GM21717 (cell line): ENCODE measurements around the gene CIB1.
"Not testable (repeated sequence)": the region's sequence is repeated elsewhere in the genome, so short reads cannot be mapped to it uniquely, and the experiment has no call there.

Experiments used
- ATAC-seq: cut with Tn5 transposase; IDR thresholded peaks from one replicate; pipeline ENCODE4 v1.9.1; 2021; ENCODE audit warnings: mild to moderate bottlenecking, moderate library complexity; ENCODE audit not compliant: unreplicated experiment

Gene CIB1

DNA sequence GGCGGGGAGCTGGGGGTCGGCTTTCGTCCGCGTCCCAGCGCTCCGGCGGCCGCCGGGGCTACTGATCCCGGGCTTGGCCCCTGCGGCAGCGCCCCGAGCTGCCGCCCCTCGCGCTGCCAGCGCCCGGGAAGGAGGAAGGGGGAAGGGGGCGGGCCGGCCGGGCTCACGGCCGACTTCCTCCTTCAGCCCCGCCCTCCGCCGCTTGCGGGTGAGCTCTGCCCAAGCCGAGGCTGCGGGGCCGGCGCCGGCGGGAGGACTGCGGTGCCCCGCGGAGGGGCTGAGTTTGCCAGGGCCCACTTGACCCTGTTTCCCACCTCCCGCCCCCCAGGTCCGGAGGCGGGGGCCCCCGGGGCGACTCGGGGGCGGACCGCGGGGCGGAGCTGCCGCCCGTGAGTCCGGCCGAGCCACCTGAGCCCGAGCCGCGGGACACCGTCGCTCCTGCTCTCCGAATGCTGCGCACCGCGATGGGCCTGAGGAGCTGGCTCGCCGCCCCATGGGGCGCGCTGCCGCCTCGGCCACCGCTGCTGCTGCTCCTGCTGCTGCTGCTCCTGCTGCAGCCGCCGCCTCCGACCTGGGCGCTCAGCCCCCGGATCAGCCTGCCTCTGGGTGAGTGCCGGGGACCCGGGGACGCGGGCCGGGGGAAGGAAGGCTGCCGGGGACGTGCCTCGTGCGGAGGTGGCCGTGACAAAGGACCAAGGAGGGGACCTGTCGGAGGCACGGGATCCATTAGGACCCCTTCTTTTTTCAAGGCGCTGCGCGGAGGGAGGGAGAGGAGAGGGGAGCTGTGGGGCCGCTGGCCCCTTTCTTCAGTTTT, 32.4 kb downstream of the CIB1 start, which contains the start of gene SEMA4B:
SEMA4B (plus strand) TSS at position 201 of the 814 bp plus-strand sequence; CDS start at position 450, 249 bp downstream.
- ATAC-seq: peak; percentile 86

DNA sequence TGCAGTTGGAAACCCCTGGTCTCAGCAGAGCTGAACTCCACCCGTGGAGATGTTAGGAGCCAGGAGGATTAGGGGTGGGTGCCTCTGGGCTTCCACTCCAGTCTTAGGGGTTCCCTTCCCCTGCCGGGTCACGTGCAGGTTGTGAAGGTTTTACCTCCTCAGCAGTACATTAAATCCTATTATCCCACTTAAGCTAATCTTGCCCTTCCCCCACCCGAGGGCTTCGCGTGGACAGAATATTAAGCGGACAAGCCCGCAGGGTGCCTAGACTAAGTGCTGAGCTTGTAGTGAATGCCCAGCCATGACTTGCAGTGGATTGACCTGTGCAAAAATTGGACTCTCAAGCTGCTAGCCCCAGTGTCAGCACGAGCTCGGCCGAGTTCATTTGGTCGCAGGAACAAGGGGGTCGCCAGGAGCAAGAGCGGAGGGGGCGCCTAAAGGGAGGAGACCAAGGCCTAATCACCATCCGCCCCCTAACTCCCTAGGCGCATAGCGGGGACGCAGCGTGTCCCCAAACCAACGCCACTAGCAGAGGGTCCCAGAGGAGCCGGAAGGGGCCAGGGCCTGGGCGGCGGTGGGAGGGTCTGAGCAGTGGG, 33.1 kb downstream of the CIB1 start:
- no peak for ATAC-seq

DNA sequence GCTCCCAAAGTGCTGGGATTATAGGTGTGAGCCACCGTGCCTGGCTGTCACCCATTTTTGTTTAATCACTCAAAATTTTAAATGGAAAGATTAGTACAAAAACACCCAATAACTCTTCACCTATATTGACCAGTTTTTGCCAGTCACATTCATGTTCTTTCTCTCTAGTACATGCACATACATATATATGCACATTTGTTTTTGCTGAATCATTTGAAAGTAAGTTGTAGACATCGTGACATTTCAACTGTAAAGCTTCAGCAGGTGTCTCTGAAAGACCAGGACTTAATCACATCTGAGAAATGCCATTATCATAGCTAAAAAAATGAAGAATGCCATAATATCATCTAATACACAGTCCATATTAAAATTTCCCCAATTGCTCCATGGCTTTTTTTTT, 39.1 kb downstream of the CIB1 start:
- no peak for ATAC-seq

DNA sequence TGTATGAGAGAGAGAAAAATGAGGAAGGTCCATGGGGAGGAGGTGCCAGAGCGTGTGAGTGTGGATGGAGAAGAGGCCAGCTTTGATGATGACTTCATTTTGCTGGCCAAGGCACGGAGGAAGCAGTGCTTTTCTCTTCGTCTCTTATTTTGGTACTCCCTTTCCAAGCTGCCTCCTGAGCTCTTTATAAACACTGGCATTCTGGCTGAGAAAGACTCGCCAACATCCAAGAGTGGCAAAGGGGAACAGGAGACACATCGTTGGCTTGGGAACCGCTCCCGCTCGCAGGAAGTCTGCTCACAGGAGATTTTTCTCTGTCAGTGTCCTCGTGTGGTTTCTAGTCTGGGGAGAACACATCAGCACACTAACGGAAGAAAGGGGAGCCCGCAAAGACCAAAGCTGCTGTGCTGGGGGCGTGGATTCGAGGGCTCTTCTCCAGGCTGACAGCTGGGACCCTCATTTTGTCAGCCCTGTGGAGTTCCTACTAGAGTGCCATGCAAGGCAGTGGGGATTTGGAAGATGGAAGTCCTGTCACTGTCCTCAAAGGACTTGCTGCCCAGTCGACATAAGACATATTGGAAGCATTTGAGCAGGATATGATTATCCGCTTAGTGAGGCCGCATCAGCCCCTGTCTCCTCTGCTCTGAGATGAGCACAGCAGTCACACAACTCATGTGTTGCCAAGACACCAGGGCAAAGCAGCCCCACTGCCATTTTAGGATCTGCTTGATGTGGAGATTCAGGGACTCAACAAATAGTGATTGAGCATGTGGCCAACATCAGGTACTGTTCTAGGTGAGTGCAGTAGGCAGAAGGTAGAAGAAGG, 40.6 kb downstream of the CIB1 start:
- ATAC-seq: no peak

DNA sequence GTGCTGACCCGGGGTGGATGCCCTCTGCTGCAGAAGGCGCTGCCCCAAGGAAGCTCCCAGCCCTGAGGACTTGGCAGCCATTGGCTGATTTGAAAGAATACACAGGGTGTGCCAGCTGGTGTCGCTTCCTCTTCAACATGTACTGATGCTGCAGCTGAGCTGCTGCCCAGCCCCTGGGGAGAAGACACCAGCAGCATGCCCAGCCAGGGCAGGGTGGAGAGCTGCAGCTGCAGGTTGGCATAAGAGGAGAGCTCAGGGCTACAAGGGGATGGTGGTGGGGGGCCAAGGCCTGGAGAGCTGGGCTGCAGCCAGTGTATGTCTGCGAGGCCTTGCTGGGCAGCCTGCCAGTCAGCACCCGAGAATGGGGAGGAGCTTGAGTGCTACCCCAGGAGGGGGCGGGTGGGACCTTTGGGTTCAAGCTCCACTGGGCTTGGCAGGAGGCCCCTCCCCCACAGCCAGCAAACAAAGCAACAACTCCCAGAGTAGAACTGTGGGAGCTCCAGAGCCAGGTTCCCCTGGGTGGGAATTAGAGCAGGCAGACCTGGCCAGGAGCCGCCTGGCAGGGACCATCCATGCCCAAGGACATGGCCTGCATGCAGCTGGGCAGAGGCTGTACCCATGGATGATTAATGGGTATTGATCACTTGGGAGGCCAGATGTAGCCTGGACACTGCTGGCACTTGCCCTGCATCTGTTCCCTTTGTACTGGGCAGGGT, 41.8 kb downstream of the CIB1 start:
- peak; percentile 69 for ATAC-seq

DNA sequence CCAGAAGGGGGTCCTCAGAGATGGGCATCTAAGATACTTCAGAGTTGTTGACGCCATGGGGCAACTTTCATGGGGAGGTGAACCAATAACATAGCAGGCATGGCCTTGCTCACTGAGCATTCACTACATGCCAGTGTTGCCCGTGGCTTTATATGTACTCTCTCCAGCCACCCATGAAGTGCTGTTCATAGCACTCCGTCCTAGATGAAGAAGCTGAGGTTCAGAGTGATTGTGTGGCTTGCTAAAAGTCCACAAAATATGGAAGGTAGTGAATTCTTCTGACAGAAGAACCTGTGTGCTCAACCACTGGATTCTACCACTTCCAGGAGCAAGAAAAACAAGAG, 42.4 kb downstream of the CIB1 start:
- peak; percentile 11 for ATAC-seq

DNA sequence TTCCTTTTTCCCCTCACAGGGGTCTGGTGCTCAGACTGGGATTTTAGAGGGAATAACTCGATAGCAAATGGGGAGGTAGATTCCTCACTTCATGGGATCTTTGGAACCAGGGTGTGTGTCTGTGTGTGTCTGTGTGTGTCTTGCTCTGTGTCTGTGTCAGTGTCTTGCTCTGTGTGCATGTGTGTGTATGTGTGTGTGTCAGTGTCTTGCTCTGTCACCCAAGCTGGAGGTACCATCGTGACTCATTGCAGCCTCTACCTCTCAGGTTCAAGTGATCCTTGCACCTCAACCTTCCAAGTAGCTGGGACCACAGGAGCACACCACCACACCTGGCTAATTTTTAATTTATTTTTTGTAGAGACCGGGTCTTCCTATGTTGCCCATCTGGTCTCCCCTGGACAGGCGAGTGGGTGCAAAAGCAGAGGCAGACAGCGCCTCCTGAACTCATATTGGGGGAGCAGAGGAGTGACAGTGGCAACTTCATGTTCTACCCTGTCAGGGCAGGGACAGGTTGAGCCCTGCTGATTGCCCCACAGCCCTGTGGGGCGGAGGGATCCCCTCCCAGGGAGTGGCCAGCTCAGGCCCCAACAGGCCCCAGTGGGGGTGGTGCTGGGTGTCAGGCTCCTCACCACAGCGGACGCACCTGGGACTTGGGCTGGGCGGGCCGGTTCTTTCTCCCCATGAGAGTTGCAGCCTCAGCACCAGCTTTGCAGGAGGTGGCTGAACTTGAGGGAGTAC, 43.0 kb downstream of the CIB1 start:
- ATAC-seq: peak; percentile 47

DNA sequence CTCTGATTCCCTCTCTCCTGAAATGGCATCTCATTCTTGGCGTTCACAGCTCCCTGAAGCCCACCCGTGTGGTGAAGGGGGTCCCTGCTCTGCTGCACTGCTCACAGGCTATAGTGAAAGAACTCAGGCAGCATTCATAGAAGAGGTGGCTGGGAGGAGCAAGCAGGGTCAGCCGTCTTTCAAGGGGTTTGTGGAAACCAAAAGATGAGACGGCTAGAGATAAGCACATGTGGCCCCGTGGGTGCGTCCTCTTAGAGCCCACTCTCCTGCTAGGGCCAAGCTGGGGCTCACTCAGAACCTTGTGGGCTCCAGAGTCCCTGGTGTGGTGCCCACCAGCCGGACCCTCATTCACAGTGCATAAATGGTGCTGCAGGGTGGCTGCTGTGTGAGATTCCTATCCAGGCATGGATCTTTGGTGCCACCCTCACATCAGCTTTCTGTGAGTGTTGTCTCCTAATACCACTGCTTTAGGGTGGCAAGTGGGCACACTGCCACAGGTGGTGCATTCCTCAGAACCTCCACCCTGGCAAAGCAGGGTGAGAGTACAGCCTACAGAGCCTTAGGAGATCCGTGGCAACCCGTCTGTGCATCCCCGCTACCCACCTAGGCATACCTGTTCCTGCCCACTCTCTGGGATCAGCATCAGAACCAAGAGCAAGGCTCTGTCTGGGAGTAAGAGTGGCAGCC, 43.8 kb downstream of the CIB1 start:
- ATAC-seq: no peak

DNA sequence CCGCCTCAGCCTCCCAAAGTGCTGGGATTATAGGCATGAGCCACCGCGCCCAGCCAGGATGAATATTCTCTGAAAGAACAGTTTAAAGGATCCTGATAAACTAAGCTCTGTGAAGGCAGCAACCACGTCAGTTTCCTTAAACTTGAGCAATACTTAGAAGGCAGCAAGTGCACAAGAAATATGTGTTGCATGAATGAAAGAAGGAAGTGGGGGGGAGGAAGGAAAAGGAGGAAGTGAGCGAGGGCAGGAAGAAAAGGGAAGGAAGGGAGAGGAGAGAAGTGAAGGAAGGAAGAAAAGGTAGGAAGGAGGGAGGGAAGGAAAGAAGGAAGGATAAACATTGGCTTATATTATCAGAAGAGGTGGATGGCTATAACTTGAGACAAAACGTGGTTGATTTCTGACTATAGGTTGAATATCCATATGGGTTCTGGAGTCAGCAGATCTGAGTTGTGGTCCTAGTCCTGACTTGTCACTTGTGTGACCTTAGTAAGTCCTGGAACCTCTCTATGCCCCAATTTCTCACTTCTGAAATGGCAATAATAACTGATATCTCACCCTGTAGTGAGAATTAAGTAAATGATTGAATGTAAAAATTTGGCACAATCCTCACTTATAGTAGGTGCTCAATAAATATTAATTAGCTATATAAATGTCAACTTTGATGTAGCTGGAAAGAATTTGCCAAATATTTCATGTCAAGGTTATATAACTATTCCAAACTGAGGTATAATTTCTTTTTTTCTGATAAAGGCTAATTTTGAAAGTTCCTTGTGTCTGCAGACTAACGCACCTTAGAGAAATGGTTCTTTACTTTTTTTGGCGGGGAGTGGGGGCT, 44.6 kb downstream of the CIB1 start:
- no peak for ATAC-seq

DNA sequence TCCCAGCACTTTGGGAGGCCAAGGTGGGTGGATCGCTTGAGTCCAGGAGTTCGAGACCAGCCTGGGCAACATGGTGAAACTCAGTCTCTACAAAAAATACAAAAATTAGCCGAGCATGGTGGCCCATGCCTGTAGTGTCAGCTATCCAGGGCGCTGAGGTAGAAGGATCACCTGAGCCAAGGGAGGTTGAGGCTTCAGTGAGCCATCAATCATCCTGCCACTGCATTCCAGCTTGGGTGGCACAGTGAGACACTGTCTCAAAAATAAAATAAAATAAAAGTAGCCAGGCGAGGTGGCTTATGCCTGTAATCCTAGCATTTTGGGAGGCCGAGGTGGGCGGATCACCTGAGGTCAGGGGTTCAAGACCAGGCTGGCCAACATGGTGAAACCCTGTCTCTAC, 45.7 kb downstream of the CIB1 start:
- ATAC-seq: not testable (repeated sequence)

DNA sequence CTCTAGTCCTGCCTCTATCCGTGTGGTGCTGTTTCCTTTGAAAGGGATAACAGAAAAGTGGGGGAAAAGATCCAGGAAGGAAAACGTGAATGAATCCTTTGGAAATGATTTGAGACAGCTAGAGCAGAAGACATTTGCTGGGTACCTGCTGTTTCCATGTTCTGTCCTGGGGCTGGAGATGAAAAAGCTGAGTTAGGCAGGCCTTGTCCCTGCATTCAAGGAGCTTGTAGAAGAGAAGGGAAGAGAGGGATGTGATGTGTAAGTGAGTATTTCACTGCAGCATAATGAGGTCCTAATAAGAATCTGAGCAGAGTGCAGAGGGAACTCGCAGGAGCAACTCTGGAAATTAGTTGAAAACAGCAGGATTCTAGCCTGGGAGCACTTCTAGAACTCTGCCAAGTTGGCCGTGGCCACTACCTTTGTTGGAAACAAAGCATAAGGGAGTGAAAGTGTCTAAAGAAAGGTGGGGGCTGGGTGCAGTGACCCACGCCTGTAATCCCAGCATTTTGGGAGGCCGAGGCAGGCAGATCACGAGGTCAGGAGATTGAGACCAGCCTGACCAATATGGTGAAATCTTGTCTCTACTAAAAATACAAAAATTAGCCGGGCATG, 46.4 kb downstream of the CIB1 start:
- no peak for ATAC-seq

DNA sequence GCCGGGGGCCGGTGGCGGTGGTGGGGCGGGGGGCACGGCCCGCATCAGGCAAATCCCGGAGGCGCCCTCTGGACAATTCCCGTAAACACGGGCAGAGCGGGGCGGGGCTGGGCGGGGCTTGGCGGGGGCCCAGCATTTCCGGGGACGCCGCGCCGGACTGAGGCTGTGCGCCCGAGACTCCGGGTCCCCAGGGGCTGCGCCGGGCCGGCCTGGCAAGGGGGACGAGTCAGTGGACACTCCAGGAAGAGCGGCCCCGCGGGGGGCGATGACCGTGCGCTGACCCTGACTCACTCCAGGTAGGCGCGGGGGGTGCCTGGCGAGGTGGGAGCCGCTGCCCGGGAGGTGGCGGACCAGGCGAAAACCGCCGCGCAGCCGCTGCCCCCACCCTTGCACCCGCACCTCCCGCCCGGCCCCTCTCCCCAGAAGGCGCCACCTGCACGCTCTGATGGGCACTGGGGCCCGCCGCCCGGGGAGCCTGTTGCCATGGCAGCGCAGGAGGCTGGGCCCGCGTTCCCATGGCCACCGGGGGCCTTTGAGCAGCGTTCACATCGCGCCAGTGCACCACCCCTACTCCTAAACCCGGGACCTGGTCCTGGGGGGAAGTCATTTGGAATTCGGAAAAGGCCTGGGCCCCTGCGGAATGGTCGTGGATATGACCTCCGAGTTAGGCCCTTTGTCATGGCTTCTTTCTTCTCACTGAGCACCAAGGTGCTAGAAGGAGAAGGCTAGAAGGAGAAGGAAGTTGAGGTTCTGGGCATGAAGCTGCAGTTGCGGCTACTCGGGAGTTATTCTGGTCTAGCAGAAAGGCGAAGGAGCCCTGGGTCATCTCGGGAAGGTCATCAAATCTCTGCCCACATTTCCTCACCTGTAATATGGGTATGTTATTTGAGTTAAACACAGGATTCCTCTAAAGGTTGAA, 48.7 kb downstream of the CIB1 start:
- ATAC-seq: peak; percentile 67

DNA sequence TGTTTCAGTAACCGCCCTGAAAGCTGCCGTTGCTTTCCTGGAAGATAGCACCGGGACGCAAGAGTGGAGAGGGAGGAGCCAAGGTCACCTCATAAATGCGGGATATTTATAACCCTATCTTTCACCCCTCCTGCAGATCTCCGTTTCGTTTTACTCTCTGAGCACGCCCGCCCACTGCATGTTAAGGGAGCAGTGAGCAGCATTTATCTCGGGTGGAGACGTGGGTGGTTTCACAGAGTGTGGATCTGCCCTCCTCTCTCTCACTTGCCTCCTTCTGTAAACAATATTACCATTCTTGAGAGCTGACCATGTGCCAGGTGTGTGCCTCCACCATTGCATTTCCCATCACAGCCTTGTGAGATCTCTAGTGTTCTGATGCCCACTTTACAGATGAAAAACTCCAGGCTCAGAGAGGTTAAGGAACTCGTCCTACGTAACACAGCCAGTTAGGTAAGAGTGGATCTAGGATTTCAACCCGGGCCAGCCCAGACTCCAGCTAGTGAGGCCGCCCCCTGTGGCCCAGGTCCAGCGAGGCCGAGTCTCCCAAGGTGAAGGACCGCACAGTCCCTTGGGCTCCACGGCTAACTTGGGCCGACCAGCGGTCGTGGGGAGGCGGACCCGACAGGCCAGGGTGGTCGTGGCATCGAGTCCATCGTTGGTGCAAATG, 49.5 kb downstream of the CIB1 start:
- peak; percentile 64 for ATAC-seq

DNA sequence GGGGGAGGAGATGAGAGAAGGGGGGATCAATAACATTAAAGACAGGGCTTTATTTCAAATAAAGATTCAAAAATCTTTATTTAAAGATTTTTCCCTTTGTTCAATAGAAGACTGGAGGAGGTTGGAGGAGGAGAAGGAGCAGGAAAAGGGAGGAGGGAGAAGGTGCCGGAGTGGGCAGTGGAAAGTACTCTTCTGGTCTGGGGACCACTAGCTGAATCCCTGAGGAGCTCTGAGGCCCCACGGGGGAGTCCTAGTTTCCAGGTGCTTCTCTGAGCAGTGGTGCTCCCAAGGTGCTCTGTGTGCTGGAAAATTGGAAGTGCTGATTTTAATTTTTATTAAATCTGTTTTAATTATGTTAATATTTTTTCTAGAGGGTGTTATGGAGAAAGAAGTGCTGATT, 52.0 kb downstream of the CIB1 start:
- ATAC-seq: no peak
